ENCODE results near the gene GLIS1. TPM values are rescaled to one million over a fixed set of nuclear protein-coding genes. Genes with fewer than 3 reads are reported as not detected.
A peak's percentile ranks its signal among the peaks of the same experiment; 100 is the strongest.

Gene GLIS1
- total and polyA plus RNA-seq, 11 donors = 0.06 to 0.35 (median 0.13) TPM; not detected in 6

DNA sequence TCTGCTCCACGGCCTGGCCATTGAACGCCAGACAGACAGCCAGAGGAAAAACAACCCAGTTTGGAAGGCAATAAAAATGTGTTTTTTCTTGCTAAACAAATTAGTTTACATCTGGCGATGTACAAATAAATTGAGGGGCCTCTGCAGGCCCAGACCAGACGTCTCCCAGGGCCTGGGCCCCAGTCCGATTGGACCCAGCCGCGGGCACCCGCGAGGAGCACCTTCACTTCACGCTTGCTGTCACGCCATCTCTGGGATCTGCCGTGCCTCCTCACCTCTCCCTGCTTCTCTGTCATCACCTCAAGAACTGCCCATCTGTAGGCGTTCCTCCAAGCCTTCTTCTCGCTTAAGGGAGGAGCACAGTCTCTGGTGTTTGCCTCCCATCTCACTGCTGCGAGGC lies 61.5 kb downstream of the GLIS1 start:
- Histone ChIP-seq H3K4me1 (peaks cover 0 to 15% (median 0%) of the 10 kb centered on the region in 12 donors), H3K27ac (no peak overlapping the region), H3K36me3 (no peaks in the 10 kb centered on the region), H3K27me3 (peaks cover 0 to 29% (median 0%) of the 10 kb centered on the region in 9 donors), H3K4me3 (no peak overlapping the region), H3K9me3 (no peaks in the 10 kb centered on the region)
- DNase-seq = no peak
- WGBS, 4 donors = 93 to 96% (median 95%) methylated on average over 15 of the region's 15 CpGs
- no peak for ATAC-seq
- intact Hi-C loops (cut with DNase I) = no loop called here
- TF ChIP-seq, protein P1, sequence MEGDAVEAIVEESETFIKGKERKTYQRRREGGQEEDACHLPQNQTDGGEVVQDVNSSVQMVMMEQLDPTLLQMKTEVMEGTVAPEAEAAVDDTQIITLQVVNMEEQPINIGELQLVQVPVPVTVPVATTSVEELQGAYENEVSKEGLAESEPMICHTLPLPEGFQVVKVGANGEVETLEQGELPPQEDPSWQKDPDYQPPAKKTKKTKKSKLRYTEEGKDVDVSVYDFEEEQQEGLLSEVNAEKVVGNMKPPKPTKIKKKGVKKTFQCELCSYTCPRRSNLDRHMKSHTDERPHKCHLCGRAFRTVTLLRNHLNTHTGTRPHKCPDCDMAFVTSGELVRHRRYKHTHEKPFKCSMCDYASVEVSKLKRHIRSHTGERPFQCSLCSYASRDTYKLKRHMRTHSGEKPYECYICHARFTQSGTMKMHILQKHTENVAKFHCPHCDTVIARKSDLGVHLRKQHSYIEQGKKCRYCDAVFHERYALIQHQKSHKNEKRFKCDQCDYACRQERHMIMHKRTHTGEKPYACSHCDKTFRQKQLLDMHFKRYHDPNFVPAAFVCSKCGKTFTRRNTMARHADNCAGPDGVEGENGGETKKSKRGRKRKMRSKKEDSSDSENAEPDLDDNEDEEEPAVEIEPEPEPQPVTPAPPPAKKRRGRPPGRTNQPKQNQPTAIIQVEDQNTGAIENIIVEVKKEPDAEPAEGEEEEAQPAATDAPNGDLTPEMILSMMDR (IDR thresholded peaks at IDR 0.05) = no peak
- no peak for TF ChIP-seq POLR2A (IDR thresholded peaks at IDR 0.05)

DNA sequence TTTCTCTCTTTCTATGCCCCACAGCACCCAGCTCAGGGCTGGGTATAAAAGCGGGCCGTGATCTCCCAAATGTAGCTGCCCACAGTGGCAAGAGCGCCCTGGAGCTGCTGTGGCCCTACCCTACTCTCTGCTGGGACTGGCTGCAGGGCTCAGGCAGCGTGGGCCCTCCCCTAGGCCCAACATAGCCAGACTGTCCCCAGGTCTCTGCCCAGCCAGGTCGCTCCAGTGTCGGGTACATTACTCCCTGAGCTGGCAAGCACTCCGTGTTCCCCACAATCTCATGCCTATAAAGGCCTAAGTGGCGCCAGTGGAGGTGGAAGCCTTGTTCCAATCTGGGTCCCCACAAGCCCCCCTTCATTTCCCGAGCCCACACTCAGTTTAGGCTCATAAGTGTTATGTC lies 66.2 kb downstream of the GLIS1 start:
- ATAC-seq = peak in 2 of 4 donors; percentile 38 to 83
- H3K36me3 ChIP-seq = no peaks in the 10 kb centered on the region
- peaks cover 0 to 17% (median 2%) of the 10 kb centered on the region in 12 donors for H3K4me1 ChIP-seq
- no peaks in the 10 kb centered on the region for H3K9me3 ChIP-seq
- TF ChIP-seq, protein P1 (IDR thresholded peaks at IDR 0.05) = no peak
- TF ChIP-seq POLR2A (IDR thresholded peaks at IDR 0.05) = no peak
- H3K27ac ChIP-seq = no peak overlapping the region
- no peaks in the 10 kb centered on the region for H3K27me3 ChIP-seq
- no peak for DNase-seq
- WGBS, 4 donors = 85 to 94% (median 89%) methylated on average over 9 of the region's 9 CpGs
- H3K4me3 ChIP-seq = no peak overlapping the region
- intact Hi-C loops (cut with DNase I) = no loop called here

DNA sequence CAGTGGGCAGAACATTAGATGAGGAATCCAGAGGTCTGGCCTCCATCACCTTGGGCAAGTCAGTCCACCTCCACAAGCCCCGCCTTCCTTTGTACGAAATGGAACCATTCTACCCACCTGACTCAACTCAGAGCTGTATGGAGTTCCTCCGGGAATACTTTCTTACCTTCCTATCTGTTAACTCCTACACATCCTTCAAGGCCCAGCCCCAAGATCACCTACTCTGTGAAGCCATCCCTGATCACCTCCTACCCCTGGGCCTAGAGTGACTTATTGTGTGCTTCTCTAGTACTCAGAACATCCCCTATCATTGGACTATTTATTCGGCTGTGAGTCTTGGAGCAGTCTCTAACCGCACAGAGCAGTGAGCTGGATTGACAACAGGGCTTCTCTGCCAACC lies 66.7 kb downstream of the GLIS1 start:
- Histone ChIP-seq H3K27me3 (no peaks in the 10 kb centered on the region), H3K4me3 (no peak overlapping the region), H3K36me3 (no peaks in the 10 kb centered on the region), H3K9me3 (no peaks in the 10 kb centered on the region), H3K4me1 (peaks cover 0 to 17% (median 2%) of the 10 kb centered on the region in 12 donors), H3K27ac (no peak overlapping the region)
- WGBS, 4 donors = 94 to 96% (median 95%) methylated on average over 5 of the region's 5 CpGs
- ATAC-seq (no peak), DNase-seq (no peak)
- intact Hi-C loops (cut with DNase I) = no loop called here
- TF ChIP-seq, protein P1 (IDR thresholded peaks at IDR 0.05) = no peak
- no peak for TF ChIP-seq POLR2A (IDR thresholded peaks at IDR 0.05)

DNA sequence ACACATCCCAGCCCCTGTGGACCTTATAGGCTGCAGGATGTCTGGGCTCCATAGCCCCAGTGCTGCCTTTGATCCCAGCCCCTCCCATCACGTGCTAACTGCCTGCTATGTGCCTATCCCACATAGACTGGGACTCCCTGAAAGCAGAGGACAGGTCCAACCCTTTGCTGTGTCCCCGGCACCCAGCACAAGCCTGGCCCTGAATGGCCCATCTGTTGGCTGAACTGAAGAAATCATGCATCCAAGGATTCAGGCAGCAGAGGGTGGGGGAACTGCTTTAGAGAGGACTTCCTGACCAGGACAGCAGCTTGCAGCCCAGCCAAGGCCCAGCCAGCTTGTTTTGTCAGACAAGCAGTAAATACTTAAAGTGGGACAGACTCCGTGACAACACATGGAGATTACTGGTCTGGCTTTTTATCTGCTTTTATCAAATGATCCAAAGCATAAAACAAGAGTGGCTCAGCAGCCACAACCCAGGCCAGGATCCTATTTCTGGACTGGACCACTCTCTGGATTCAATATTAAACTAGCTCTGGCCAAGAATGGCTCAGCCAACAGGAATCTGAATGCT lies 69.3 kb downstream of the GLIS1 start:
- ATAC-seq (peak; percentile 25 to 38 (median 30)), DNase-seq (no peak)
- intact Hi-C loops (cut with DNase I) = no loop called here
- no peak overlapping the region for H3K4me3 ChIP-seq
- peaks cover 0 to 17% (median 2%) of the 10 kb centered on the region in 12 donors for H3K4me1 ChIP-seq
- H3K27me3 ChIP-seq = no peaks in the 10 kb centered on the region
- no peaks in the 10 kb centered on the region for H3K9me3 ChIP-seq
- H3K27ac ChIP-seq = no peak overlapping the region
- WGBS, 4 donors = 35 to 62% (median 37%) methylated on average over 3 of the region's 3 CpGs
- no peaks in the 10 kb centered on the region for H3K36me3 ChIP-seq
- TF ChIP-seq, protein P1 (IDR thresholded peaks at IDR 0.05) = no peak
- no peak for TF ChIP-seq POLR2A (IDR thresholded peaks at IDR 0.05)

Measured in heart left ventricle (tissue), 16 donors.